Pancreas (tissue), 10 donors: ENCODE results near the gene GPR3. TPM values are rescaled to one million over a fixed set of nuclear protein-coding genes. Genes with fewer than 3 reads are reported as not detected.
A peak's percentile ranks its signal among the peaks of the same experiment; 100 is the strongest.
"Not testable (repeated sequence)": the region's sequence is repeated elsewhere in the genome, so short reads cannot be mapped to it uniquely, and the experiment has no call there.

Source experiments
- ATAC-seq, 4 donors: fragments of 200-7000 bp; cut with Tn5 transposase; one replicate each; pipeline versions ENCODE4 v1.8.0 to v1.9.1; 2020; ENCODE audit warnings: mild to moderate bottlenecking in 4 of 4, moderate library complexity in 4 of 4
- DNase-seq, 6 donors: peaks; one replicate each; pipeline ENCODE4 v3.0.0-alpha.2; 2020
- FAIRE-seq: peaks from 2 replicates; lab custom pipeline; 2012; peaks lifted over from hg19 to GRCh38; lab: Jason Lieb, UNC
- H3K27ac ChIP-seq, 4 donors: fragments of 200-600 bp; sonication (generic); 1 replicate in 3 of 4; 2 replicates in 1 of 4; pipeline versions ENCODE4 v1.5.0 to v1.8.0; 2020
- H3K27me3 ChIP-seq, 4 donors: fragments of 200-600 bp; one replicate each; pipeline ENCODE4 v1.8.0; 2021
- H3K36me3 ChIP-seq, 3 donors: fragments of 200-600 bp; sonication (generic) in 1 of 3; one replicate each; pipeline versions ENCODE4 v1.5.0 to v1.8.0; 2020 to 2021
- H3K4me1 ChIP-seq, 3 donors: fragments of 200-600 bp; one replicate each; pipeline ENCODE4 v1.8.0; 2021
- H3K4me3 ChIP-seq, 4 donors: fragments of 200-600 bp; sonication (generic) in 2 of 4; one replicate each; pipeline versions ENCODE4 v1.5.0 to v1.8.0; 2020 to 2021
- H3K9me3 ChIP-seq, 4 donors: fragments of 200-600 bp; one replicate each; pipeline ENCODE4 v1.8.0; 2021
- CTCF ChIP-seq, 4 donors: fragments of 200-600 bp; sonication (generic) in 3 of 4; IDR thresholded peaks; one replicate each; pipeline versions ENCODE4 v1.5.0 to v1.8.0; 2021; ENCODE audit warnings: antibody characterized with exemption in 4 of 4
- whole genome bisulfite sequencing, 2 donors: extraction: QIAGEN DNeasy Blood & Tissue Kit; methylation state at CpG; one replicate each; pipeline ENCODE4 v1.1.7; 2013; 5-methylcytosine and 5-hydroxymethylcytosine counted together
- intact Hi-C, 3 donors: fragments of 100-400 bp; cut with DNase I; formaldehyde crosslinking; loops; one replicate each; pipeline versions ENCODE4 v1.11.1 to v1.14.2; 2022
- polyA plus RNA-seq, 2 donors: library from polyadenylated mRNA; stranded (reverse); fragments of 200-250 nt; gene quantifications; one replicate each; pipeline ENCODE4 v1.2.3, GENCODE V29; 2013
- total RNA-seq, 6 donors: library from RNA; stranded (reverse); fragmentation: NEBNext Ultra II Directional in 4 of 6; extraction: Animal tissue kit (Norgen Biotek cat#: 25700) in 4 of 6; gene quantifications; one replicate each; pipeline versions ENCODE4 v1.2.1 to v1.2.4, GENCODE V29; 2021 to 2023
- donor health status: healthy with polysubstance abuse.
- donor health status: DM: no; HTN: no; CAD: no; lungs with moderate emphysema.
- donor health status: DM: no; HTN: no; CAD: no.
- donor health status: control.
- donor health status: control.
- donor health status: Bipolar disorder and iron deficiency.
- donor health status: DM: yes; HTN: yes; CAD: no.
- donor health status: DM: no; HTN: no; CAD: no.
- donor health status: DM: no; HTN: no; CAD: no.
- donor health status: DM: yes; HTN: yes; CAD: no.

GPR3 gene
- total and polyA plus RNA-seq, 8 donors: 0.09 to 0.52 (median 0.28) TPM; not detected in 3

- Histone ChIP-seq H3K9me3 (no peaks in the 10 kb centered on the region), H3K36me3 (peaks cover 0 to 11% (median 0%) of the 10 kb centered on the region in 3 donors), H3K4me3 (no peak overlapping the region), H3K4me1 (peaks cover 0 to 10% (median 0%) of the 10 kb centered on the region in 3 donors), H3K27me3 (no peaks in the 10 kb centered on the region), H3K27ac (peak overlapping the region in 2 of 4 donors; percentile 44 to 63)
- 12 to 18% methylated on average over 8 of the region's 8 CpGs for WGBS, 2 donors
- no peak for FAIRE-seq
- peak; percentile 54 to 87 (median 76) for ATAC-seq
- intact Hi-C loops: loop anchor here in 1 of 3 donors (5.0 kb wide), 1 partner anchor 205 kb away; no protein-coding TSS in a partner anchor
- DNase-seq: peak; percentile 65 to 84 (median 74)
- peak in 3 of 4 donors; percentile 17 to 43 (median 30) for TF ChIP-seq CTCF (IDR thresholded peaks at IDR 0.05)
Measured at GRCh38 chr1:27402349-27402754, 9.9 kb downstream of the GPR3 start.

GRCh38 chr1:27403065-27403726 lies 10.8 kb downstream of the GPR3 start:
- 80 to 85% methylated on average over 24 of the region's 24 CpGs for WGBS, 2 donors
- intact Hi-C loops: loop anchor here in 1 of 3 donors (5.0 kb wide), 1 partner anchor 204 kb away; no protein-coding TSS in a partner anchor
- no peak overlapping the region for H3K4me3 ChIP-seq

GRCh38 chr1:27403931-27404330 lies 11.5 kb downstream of the GPR3 start:
- H3K36me3 ChIP-seq: peaks cover 0 to 22% (median 0%) of the 10 kb centered on the region in 3 donors
- H3K27me3 ChIP-seq: no peaks in the 10 kb centered on the region
- H3K4me3 ChIP-seq: no peak overlapping the region
- no peak for DNase-seq
- peaks cover 0 to 10% (median 0%) of the 10 kb centered on the region in 3 donors for H3K4me1 ChIP-seq
- ATAC-seq: no peak
- intact Hi-C loops: loop anchor here in 1 of 3 donors (5.0 kb wide), 1 partner anchor 203 kb away; no protein-coding TSS in a partner anchor
- no peaks in the 10 kb centered on the region for H3K9me3 ChIP-seq
- no peak for FAIRE-seq
- H3K27ac ChIP-seq: no peak overlapping the region
- TF ChIP-seq CTCF (IDR thresholded peaks at IDR 0.05): no peak

More at GRCh38 chr1:27403065-27403726, 10.8 kb downstream of the GPR3 start:
- DNase-seq (no peak), FAIRE-seq (no peak), ATAC-seq (peak in 3 of 4 donors; percentile 6 to 16 (median 12))
- Histone ChIP-seq H3K9me3 (no peaks in the 10 kb centered on the region), H3K36me3 (peaks cover 0 to 19% (median 0%) of the 10 kb centered on the region in 3 donors), H3K27me3 (no peaks in the 10 kb centered on the region), H3K4me1 (peaks cover 0 to 10% (median 0%) of the 10 kb centered on the region in 3 donors), H3K27ac (peak overlapping the region in 2 of 4 donors; percentile 44 to 63)
- TF ChIP-seq CTCF (IDR thresholded peaks at IDR 0.05): no peak

GRCh38 chr1:27405074-27405473 lies 12.7 kb downstream of the GPR3 start:
- Histone ChIP-seq H3K27ac (no peak overlapping the region), H3K9me3 (no peaks in the 10 kb centered on the region), H3K36me3 (peaks cover 0 to 24% (median 0%) of the 10 kb centered on the region in 3 donors), H3K27me3 (no peaks in the 10 kb centered on the region), H3K4me1 (peaks cover 0 to 10% (median 0%) of the 10 kb centered on the region in 3 donors), H3K4me3 (no peak overlapping the region)
- DNase-seq (no peak), ATAC-seq (no peak), FAIRE-seq (no peak)
- TF ChIP-seq CTCF (IDR thresholded peaks at IDR 0.05): no peak
- WGBS, 2 donors: 80 to 83% methylated on average over 13 of the region's 13 CpGs
- intact Hi-C loops: no loop called here

- intact Hi-C loops, H3K27me3 ChIP-seq, DNase-seq, FAIRE-seq, H3K4me1 ChIP-seq, H3K4me3 ChIP-seq, ATAC-seq, H3K9me3 ChIP-seq: not testable (repeated sequence)
- WGBS, 2 donors: 80 to 83% methylated on average over 16 to 17 of the region's 18 CpGs
- Histone ChIP-seq H3K36me3 (peaks cover 0 to 31% (median 0%) of the 10 kb centered on the region in 3 donors), H3K27ac (peak overlapping the region in 1 of 4 donors; percentile 4)
Measured at GRCh38 chr1:27405598-27406361, 13.4 kb downstream of the GPR3 start.
